WTC11 (cell line): ENCODE results near the gene NLRP6. TPM values are rescaled to one million over a fixed set of nuclear protein-coding genes. Genes with fewer than 3 reads are reported as not detected.

Source experiments
- ATAC-seq: fragments of 200-7000 bp; cut with Tn5 transposase; 2 replicates; pipeline ENCODE4 v1.10.0; 2021; ENCODE audit warnings: mild to moderate bottlenecking, moderate library complexity
- CTCF ChIA-PET: fragments of 300-600 bp; sonication (Branson Sonifier 250); formaldehyde crosslinking; loops from one replicate; lab custom pipeline; 2021; ENCODE audit warnings: antibody characterized with exemption; lab: Charles Lee
- POLR2A ChIA-PET: fragments of 350-600 bp; sonication (Branson Sonifier 250); formaldehyde crosslinking; loops from one replicate; lab custom pipeline; 2021; ENCODE audit warnings: antibody characterized with exemption; lab: Charles Lee
- DNase-seq: peaks from one replicate; pipeline ENCODE4 v3.0.0; 2021; ENCODE audit warnings: low spot score
- H3K27ac Mint-ChIP-seq: 2 replicates; pipeline ENCODE4 v1.8.0; 2021; ENCODE audit warnings: mixed read lengths
- H3K27me3 Mint-ChIP-seq: 2 replicates; pipeline ENCODE4 v1.8.0; 2021; ENCODE audit warnings: low read depth, mild to moderate bottlenecking, moderate library complexity, mixed read lengths
- H3K36me3 Mint-ChIP-seq: 2 replicates; pipeline ENCODE4 v1.8.0; 2021; ENCODE audit warnings: mixed read lengths
- H3K4me1 Mint-ChIP-seq: 2 replicates; pipeline ENCODE4 v1.8.0; 2022; ENCODE audit warnings: mixed read lengths
- H3K4me3 Mint-ChIP-seq: 2 replicates; pipeline ENCODE4 v1.8.0; 2021; ENCODE audit warnings: mild to moderate bottlenecking, moderate library complexity, mixed read lengths
- H3K9me3 Mint-ChIP-seq: 2 replicates; pipeline ENCODE4 v1.8.0; 2021; ENCODE audit warnings: mixed read lengths
- IRF2 ChIP-seq: sonication (generic); formaldehyde crosslinking; IDR thresholded peaks from 2 replicates; pipeline ENCODE4 v1.8.0; 2022; ENCODE audit warnings: low read depth, missing genetic modification reagents, borderline replicate concordance
- NFE2L1 ChIP-seq: sonication (generic); formaldehyde crosslinking; IDR thresholded peaks from 2 replicates; pipeline ENCODE4 v1.8.1; 2023; ENCODE audit warnings: missing genetic modification reagents
- NFYB ChIP-seq: sonication (generic); formaldehyde crosslinking; conservative IDR thresholded peaks from 2 replicates; pipeline ENCODE4 v1.8.0; 2022; ENCODE audit warnings: low read depth, missing genetic modification reagents
- OVOL2 ChIP-seq: fragments of 250-450 bp; sonication (Bioruptor Pico); IDR thresholded peaks from 2 replicates; pipeline ENCODE4 v1.9.0; 2021; ENCODE audit warnings: mild to moderate bottlenecking, borderline replicate concordance
- PRRX2 ChIP-seq: fragments of 250-450 bp; sonication (Bioruptor Pico); IDR thresholded peaks from 2 replicates; pipeline ENCODE4 v1.8.0; 2021; ENCODE audit warnings: mild to moderate bottlenecking
- RORB ChIP-seq: fragments of 250-450 bp; sonication (Bioruptor Pico); IDR thresholded peaks from 2 replicates; pipeline ENCODE4 v1.9.0; 2021; ENCODE audit warnings: mild to moderate bottlenecking
- TCF7 ChIP-seq: sonication (generic); formaldehyde crosslinking; IDR thresholded peaks from 2 replicates; pipeline ENCODE4 v1.8.0; 2022; ENCODE audit warnings: mild to moderate bottlenecking, low read depth, missing genetic modification reagents, moderate library complexity
- ZBTB21 ChIP-seq: sonication (generic); formaldehyde crosslinking; IDR thresholded peaks from 2 replicates; pipeline ENCODE4 v1.8.1; 2023; ENCODE audit warnings: mild to moderate bottlenecking, missing genetic modification reagents, borderline replicate concordance
- ZNF219 ChIP-seq: sonication (generic); formaldehyde crosslinking; IDR thresholded peaks from 2 replicates; pipeline ENCODE4 v1.8.0; 2023; ENCODE audit warnings: missing genetic modification reagents, mild to moderate bottlenecking, borderline replicate concordance
- ZNF232 ChIP-seq: sonication (generic); formaldehyde crosslinking; IDR thresholded peaks from 2 replicates; pipeline ENCODE4 v1.8.0; 2022; ENCODE audit warnings: mild to moderate bottlenecking, missing genetic modification reagents
- ZNF263 ChIP-seq: sonication (generic); formaldehyde crosslinking; IDR thresholded peaks from 2 replicates; pipeline ENCODE4 v1.8.1; 2022; ENCODE audit warnings: low read depth, mild to moderate bottlenecking, moderate library complexity, missing genetic modification reagents
- total RNA-seq: library from RNA; stranded (reverse); gene quantifications from 3 replicates; pipeline ENCODE4 v1.2.3, GENCODE V29; 2021
- TF ChIP-seq, protein P1 (sequence below): sonication (generic); formaldehyde crosslinking; IDR thresholded peaks from 2 replicates; pipeline ENCODE4 v1.8.0; 2022; ENCODE audit warnings: mild to moderate bottlenecking, missing genetic modification reagents
- TF ChIP-seq, protein P2 (sequence below): sonication (generic); formaldehyde crosslinking; IDR thresholded peaks from 2 replicates; pipeline ENCODE4 v1.8.1; 2023; ENCODE audit warnings: mild to moderate bottlenecking, moderate library complexity, missing genetic modification reagents
- TF ChIP-seq, protein P3 (sequence below): sonication (generic); formaldehyde crosslinking; IDR thresholded peaks from 2 replicates; pipeline ENCODE4 v1.8.0; 2023; ENCODE audit warnings: mild to moderate bottlenecking, missing genetic modification reagents

NLRP6 gene
- total RNA-seq, 1 experiment from 2014 or later = 0.09 TPM

DNA sequence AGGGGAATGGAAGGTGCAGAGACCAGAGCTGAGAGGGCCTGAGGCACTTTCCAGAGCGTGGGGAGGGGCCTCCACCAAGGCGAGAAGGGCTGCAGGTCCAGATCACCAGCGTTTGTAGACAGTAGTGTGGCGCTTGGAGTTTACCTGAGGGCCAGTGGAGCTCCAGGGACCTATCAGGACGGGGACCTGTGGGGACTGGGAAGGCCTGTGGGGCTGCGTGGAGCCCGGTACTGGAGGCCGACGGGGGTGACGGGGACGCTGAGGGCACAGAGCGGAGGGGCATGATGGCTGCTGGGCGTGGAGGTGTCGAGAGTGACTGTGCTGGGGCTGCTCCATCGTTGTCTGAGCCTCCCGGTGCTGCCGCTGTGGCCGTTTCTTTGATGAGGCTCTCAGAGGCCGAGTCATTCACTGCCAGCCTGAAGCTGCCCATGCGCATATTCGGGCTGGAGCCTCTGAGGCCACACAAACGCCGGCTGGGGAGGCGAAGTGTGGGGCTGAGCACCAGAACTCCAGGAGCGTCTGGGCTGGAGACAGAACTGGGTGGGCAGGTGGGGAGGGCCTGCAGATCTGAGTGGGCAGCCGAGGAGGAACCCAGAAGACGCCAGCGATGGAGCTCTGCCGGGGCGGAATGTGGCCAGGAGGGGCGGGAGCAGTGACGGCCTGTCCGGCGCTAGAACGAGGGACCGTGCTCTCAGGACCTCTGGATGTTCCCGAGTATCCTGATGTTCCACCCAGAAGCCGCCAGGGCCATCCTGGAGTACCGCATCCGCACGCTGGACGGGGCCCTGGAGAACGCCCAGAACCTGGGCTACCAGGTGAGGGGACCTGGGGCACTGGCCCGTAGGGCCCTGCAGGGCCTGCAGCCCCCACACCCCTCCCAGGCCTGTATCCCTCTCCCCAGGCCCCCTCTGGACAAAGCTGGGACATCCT lies 13.3 kb downstream of the NLRP6 start:
- H3K27me3 Mint-ChIP-seq = peaks cover 18% of the 10 kb centered on the region
- peaks cover 33% of the 10 kb centered on the region for H3K4me1 Mint-ChIP-seq
- POLR2A ChIA-PET = interaction anchor here (1.3 kb wide), 1 partner anchor 13 kb away, joined by 5 read pairs; no protein-coding TSS in a partner anchor
- TF ChIP-seq NFE2L1 (0 out of 2 replicates have a peak, but pooled peaks have one; percentile 5), IRF2 (CRISPR knock-in tag) (no peak), ZBTB21 (0 out of 2 replicates have a peak, but pooled peaks have one; percentile 17)
- TF ChIP-seq, all 79 proteins: peak for 2
- Mint-ChIP-seq H3K9me3 (no peaks in the 10 kb centered on the region), H3K4me3 (peak overlapping the region; percentile 40), H3K27ac (peak overlapping the region; percentile 88), H3K36me3 (peaks cover 17% of the 10 kb centered on the region; the same call in 1 of the 2 replicates)
- DNase-seq (peak; percentile 45), ATAC-seq (peak; percentile 15; the same call in 1 of the 2 replicates)
- CTCF ChIA-PET = interaction anchor here (0.5 to 4.8 kb wide), 6 partner anchors 10 to 74 kb away, joined by 3 to 34 read pairs (median 6); no protein-coding TSS in a partner anchor

DNA sequence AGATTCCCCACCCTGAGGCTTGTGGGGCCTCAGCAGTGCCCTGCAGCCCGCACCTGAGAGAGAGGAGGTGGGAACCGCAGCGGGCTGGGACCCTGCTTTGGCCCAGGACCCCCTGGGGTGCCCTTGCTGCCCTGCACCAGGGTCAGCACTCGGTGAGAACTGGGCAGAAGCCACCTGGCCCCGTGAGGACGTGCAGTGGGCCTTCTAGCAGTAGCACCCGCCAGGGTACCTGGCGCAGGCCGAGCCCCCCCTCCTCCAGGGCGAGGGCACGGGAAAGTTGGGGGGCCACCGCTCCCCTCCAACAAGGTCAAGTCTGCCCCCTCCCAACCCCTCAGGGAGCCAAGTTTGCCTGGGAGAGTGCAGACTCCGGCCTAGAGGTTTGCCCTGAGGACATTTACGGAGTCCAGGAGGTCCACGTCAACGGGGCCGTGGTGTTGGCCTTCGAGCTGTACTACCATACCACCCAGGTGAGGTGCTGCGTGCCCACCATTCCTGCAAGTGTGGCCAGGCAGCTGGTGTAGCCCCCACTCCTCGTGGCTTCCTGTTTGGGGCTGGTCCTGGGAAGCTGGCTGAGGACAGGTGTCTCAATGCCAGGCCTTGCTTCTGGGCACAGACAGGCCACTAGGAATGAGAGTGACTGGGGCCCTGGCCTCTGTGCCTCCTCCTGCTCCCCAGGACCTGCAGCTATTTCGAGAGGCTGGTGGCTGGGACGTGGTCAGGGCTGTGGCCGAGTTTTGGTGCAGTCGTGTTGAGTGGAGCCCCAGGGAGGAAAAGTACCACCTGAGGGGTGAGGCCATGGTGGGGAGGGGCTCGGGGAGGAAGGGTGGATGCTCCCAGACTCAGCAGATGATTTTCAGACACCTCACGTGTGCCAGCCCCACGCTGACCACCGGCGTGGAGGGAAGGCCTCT lies 14.3 kb downstream of the NLRP6 start:
- Mint-ChIP-seq H3K4me1 (peaks cover 30% of the 10 kb centered on the region), H3K36me3 (peaks cover 17% of the 10 kb centered on the region; the same call in 1 of the 2 replicates), H3K27me3 (peaks cover 9% of the 10 kb centered on the region), H3K9me3 (no peaks in the 10 kb centered on the region), H3K4me3 (no peak overlapping the region), H3K27ac (no peak overlapping the region)
- POLR2A ChIA-PET = interaction anchor here (1.3 kb wide), 1 partner anchor 12 kb away, joined by 5 read pairs; no protein-coding TSS in a partner anchor
- no peak for ATAC-seq
- TF ChIP-seq ZNF263 (CRISPR knock-in tag) (no peak), PRRX2 (CRISPR knock-in tag) (no peak), TCF7 (CRISPR knock-in tag) (0 out of 2 replicates have a peak, but pooled peaks have one; percentile 20)
- TF ChIP-seq, protein P1, sequence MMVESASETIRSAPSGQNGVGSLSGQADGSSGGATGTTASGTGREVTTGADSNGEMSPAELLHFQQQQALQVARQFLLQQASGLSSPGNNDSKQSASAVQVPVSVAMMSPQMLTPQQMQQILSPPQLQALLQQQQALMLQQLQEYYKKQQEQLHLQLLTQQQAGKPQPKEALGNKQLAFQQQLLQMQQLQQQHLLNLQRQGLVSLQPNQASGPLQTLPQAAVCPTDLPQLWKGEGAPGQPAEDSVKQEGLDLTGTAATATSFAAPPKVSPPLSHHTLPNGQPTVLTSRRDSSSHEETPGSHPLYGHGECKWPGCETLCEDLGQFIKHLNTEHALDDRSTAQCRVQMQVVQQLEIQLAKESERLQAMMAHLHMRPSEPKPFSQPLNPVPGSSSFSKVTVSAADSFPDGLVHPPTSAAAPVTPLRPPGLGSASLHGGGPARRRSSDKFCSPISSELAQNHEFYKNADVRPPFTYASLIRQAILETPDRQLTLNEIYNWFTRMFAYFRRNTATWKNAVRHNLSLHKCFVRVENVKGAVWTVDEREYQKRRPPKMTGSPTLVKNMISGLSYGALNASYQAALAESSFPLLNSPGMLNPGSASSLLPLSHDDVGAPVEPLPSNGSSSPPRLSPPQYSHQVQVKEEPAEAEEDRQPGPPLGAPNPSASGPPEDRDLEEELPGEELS (CRISPR knock-in tag) = no peak
- TF ChIP-seq, protein P2, sequence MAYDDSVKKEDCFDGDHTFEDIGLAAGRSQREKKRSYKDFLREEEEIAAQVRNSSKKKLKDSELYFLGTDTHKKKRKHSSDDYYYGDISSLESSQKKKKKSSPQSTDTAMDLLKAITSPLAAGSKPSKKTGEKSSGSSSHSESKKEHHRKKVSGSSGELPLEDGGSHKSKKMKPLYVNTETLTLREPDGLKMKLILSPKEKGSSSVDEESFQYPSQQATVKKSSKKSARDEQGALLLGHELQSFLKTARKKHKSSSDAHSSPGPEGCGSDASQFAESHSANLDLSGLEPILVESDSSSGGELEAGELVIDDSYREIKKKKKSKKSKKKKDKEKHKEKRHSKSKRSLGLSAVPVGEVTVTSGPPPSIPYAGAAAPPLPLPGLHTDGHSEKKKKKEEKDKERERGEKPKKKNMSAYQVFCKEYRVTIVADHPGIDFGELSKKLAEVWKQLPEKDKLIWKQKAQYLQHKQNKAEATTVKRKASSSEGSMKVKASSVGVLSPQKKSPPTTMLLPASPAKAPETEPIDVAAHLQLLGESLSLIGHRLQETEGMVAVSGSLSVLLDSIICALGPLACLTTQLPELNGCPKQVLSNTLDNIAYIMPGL (CRISPR knock-in tag) = no peak
- CTCF ChIA-PET = interaction anchor here (1.5 to 4.8 kb wide), 3 partner anchors 13 to 73 kb away, joined by 7 to 34 read pairs (median 24); no protein-coding TSS in a partner anchor
- DNase-seq = peak; percentile 9

DNA sequence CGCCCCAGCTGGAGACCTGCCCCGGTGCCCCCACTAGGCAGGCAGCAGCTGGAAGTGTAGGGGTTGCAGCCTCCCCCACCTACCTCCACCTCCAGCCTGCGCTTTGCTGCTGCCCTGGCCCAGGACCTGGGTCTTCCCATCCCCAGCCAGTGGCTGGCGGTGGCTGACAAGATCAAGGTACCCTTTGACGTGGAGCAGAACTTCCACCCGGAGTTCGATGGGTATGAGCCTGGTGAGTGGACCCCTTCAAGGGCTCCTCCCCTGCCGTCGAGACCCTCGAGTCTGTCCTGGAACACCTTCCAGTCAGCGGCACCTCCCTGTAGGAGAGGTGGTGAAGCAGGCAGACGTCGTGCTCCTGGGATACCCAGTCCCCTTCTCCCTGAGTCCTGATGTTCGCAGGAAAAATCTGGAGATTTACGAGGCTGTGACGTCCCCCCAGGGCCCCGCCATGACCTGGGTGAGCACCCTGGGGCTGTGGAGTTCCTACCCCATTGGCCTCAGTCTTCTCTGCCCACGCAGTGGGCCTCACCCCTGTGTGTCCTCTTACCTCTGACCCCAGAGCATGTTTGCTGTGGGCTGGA lies 15.2 kb downstream of the NLRP6 start:
- no peak for DNase-seq
- H3K4me3 Mint-ChIP-seq = no peak overlapping the region
- TF ChIP-seq, protein P1 (CRISPR knock-in tag) = no peak
- no peak for TF ChIP-seq ZNF219 (CRISPR knock-in tag)
- TF ChIP-seq RORB (CRISPR knock-in tag) = no peak
- no peak for TF ChIP-seq ZNF232
- TF ChIP-seq, protein P3, sequence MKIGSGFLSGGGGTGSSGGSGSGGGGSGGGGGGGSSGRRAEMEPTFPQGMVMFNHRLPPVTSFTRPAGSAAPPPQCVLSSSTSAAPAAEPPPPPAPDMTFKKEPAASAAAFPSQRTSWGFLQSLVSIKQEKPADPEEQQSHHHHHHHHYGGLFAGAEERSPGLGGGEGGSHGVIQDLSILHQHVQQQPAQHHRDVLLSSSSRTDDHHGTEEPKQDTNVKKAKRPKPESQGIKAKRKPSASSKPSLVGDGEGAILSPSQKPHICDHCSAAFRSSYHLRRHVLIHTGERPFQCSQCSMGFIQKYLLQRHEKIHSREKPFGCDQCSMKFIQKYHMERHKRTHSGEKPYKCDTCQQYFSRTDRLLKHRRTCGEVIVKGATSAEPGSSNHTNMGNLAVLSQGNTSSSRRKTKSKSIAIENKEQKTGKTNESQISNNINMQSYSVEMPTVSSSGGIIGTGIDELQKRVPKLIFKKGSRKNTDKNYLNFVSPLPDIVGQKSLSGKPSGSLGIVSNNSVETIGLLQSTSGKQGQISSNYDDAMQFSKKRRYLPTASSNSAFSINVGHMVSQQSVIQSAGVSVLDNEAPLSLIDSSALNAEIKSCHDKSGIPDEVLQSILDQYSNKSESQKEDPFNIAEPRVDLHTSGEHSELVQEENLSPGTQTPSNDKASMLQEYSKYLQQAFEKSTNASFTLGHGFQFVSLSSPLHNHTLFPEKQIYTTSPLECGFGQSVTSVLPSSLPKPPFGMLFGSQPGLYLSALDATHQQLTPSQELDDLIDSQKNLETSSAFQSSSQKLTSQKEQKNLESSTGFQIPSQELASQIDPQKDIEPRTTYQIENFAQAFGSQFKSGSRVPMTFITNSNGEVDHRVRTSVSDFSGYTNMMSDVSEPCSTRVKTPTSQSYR (CRISPR knock-in tag) = no peak
- TF ChIP-seq, protein P2 (CRISPR knock-in tag) = no peak
- no peak for TF ChIP-seq NFYB (CRISPR knock-in tag)
- no peak for TF ChIP-seq ZNF263 (CRISPR knock-in tag)
- no peak for TF ChIP-seq OVOL2
- no peak for TF ChIP-seq NFE2L1

More for the DNA sequence above, 15.2 kb downstream of the NLRP6 start:
- Mint-ChIP-seq H3K27ac (no peak overlapping the region), H3K27me3 (peaks cover under 1% of the 10 kb centered on the region; the same call in 1 of the 2 replicates), H3K36me3 (peaks cover 17% of the 10 kb centered on the region; the same call in 1 of the 2 replicates), H3K9me3 (no peaks in the 10 kb centered on the region), H3K4me1 (peaks cover 30% of the 10 kb centered on the region)
- ATAC-seq = no peak
- CTCF ChIA-PET = interaction anchor here (3.6 kb wide), 1 partner anchor 43 kb away, joined by 15 read pairs; no protein-coding TSS in a partner anchor
- POLR2A ChIA-PET = no interaction called here
